Measurements from ENCODE around the gene KLK15.
"Not testable (repeated sequence)": the region's sequence is repeated elsewhere in the genome, so short reads cannot be mapped to it uniquely, and the experiment has no call there.

Gene KLK15

DNA sequence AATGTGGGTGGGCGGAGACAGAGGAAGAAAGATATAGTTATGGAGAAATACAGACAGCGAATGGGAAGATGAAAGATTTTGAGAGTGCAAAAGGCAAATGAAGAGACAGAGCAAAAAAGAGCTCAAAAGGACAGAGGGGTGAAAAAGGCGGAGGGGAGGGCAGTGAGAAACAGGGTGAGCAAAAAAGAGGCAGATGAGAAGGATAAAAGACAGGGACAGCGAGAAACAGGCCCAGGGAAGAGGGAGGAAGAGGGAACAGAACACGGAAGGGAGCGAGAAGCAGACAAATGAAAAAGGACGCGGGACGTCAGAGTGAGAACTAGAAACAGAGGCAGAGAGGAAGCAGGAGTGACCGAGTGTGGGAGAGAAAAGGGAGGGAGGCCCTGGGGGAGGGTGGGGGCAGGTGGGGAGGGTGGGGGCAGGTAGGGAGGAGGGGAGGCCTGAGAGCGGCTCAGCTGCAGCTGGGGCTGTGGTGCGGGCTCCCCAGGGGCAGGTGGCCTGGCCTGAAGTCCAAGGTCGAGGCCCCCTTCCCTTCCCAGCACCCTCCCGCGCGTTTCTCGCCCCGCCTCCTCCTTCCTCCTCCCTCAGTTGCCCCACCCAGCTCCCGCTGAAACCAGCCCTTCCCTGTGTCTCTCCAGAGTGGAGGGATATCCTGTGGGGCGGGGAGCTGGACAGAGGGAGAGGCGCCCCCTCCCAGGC, 12.7 kb downstream of the KLK15 start:
- DNase-seq (ENCODE audit: low read depth) = no peak

DNA sequence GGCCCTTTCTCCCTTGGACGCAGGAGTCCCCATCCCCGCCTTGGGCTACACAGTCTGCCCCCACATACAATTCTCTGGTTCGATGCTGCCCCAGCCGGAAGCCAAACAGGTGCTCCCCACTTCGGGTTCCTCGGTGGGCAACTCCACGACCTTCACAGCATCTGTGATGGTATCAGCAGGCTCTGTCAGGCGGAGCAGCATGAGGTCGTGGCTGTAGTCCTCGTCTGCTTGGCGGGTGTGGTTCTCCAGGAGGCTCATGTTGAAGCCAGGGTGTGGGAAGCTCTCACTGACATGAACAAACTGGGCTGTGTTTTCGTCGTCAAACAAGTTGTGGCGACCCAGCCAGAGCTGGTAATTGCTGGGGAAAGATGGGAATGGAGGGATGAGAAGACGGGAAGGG, 13.3 kb downstream of the KLK15 start:
- no peak for DNase-seq (ENCODE audit: low read depth)

DNA sequence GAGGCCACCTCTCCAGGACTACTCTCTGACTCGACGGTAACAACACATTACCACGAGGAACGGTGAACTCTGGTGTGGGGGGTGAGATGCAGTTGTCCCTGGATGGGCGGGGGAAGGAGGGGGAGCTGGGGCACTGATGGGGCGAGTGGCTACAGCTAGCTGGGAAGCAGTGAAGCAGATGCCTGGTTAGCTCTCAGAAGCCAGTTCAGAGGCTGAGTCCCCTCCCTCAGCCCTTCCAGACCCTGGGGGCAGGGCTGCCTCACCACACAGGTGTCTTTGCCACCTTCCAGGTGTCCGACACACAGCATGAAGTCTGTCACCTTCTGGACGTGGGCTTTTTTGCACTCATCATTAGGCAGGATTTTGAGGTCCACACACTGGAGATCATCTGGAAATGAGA, 13.7 kb downstream of the KLK15 start:
- DNase-seq (ENCODE audit: low read depth) = no peak

DNA sequence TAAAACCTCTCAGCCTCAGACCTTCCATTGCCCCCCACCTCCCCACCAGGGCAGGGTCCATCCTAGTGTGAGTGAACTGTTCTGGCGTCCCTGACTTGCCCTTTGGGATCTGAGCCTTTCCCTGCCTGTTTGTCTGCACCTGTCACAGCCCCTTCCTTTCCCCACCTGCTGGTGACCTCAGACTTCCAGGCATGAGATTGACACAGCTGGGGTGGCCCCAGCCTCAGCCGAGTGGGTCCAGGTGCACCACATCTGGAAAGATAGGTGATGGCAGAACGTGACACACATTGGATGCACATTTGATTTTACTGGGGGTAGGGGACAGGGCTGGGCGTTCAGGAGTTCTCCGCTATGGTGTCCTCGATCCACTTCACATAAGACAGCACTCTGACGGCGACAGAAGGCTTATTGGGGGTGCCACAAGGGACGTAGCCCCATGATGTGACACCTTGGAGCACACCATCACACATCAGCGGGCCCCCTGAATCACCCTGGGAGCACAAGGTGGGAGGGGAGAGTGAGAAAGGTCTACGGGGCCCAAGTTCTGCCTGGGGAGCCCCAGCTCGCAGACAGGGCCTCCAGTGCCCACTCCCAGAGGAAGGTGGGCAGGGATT, 14.4 kb downstream of the KLK15 start:
- DNase-seq (ENCODE audit: low read depth) = no peak

DNA sequence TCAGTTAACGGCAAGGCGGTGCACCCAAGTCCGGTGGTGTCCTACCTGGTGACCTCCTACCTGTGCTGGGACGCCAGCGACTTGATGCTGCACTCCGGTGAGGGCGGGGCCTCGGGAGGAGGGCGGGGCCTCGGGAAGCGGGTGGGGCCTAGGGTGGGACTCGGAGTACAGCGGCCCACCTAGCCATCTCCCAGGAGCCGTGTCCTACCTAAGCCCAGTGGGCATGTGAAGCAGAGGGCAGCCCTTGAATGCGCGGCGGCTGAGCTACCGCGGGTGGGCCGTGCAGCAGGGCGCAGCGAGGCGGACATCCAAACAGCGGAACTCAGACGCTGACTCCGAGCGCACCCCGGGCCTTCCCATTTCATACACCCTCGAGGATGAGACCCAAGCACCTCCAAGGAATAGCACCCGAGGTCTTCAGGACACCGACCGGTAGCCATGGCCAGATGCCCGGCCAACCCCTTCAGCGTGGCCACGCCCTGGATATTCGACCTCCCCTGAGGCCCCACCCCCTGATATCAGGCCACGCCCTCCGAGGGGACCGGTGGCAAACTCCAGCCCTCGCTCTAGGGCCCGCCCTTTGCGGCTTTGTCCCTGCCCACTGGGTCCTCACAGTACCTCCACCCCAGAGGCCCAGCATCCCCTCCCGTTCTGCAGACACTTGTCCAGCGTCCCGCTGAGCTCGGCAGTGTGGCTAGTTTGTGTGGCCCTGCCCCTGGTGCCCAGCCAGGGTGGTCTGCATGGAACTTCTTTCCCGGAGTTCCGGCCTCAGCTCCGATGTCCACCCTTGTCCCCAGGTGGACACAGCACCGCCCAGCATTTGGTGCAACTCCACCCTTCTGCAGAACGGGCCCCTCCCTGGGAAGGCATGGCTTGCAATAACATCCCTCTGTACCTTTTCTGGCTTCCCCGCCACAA, 15.2 kb downstream of the KLK15 start:
- DNase-seq (ENCODE audit: low read depth) = no peak

DNA sequence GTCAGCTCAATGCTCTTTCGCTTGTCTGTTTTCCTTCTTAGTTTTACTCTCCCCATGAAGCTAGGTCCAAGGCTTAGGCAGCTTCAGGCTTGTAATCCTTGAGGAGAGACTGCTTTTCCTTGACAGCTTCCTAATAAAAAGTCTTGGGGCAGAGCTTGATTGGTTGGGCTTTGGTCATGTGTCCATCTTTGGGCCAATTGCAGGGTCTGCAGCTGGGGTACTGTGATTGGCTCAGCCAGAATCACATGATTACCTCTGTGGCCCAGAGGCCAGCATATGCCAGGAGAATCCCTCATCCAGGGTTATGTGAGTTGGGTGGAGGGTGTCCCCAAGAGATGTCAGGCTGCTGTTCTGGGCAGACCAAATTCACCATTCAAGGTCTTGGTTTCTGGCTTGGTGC, 17.9 kb downstream of the KLK15 start:
- DNase-seq (ENCODE audit: low read depth) = no peak

DNA sequence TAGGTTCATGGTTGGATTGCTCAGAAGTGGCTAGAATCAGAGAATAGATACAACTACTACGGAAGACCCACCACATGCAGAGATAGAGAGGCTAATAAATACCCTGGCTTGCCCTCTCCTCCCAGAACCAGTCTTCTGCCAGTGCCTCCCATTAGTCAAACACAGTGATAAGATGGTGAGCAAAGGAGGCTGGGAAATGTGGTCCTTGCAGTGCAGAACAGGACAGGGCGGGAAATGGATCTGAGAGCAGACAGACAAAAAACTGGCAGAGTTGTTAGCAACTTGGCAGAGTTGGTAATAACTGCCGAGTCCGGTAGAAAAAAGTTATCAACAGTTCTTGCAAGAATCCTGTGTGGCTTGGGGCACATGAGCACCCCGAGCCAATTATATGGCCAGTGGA, 18.5 kb downstream of the KLK15 start:
- no peak for DNase-seq (ENCODE audit: low read depth)

DNA sequence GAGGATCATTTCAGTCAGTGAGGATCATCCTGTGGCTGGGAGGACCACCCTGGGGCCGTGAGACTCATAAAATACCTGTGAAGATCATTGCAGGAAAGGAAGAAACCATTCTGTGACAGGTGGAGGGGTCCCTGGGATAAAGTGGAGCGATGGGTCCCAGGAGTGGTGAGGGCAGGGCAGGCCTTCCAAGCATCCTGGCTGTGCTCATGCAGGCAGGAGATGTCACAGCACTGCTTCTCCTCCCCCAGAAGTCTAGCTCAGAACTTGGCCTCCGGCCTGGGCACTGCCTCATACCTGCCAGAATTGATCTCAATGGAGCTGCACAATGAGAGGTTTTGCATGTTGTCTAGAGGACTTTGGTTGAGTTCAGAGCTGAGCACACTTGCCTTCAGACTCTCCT, 20.9 kb downstream of the KLK15 start:
- no peak for DNase-seq (ENCODE audit: low read depth)

DNA sequence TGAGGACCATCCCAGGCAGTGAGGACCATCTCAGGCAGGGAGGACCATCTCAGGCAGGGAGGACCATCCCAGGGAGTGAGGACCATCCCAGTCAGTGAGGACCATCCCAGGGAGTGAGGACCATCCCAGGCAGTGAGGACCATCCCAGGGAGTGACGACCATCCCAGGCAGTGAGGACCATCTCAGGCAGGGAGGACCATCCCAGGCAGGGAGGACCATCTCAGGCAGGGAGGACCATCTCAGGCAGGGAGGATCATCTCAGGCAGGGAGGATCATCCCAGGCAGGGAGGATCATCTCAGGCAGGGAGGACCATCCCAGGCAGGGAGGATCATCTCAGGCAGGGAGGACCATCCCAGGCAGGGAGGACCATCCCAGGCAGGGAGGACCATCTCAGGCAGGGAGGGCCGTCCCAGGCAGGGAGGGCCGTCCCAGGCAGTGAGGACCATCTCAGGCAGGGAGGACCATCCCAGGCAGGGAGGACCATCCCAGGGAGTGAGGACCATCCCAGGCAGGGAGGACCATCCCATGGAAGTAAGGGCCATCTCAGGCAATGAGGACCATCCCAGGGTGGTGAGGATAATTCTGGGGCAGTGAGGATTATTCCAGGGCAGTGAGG, 21.6 kb downstream of the KLK15 start:
- not testable (repeated sequence) for DNase-seq (ENCODE audit: low read depth)

DNA sequence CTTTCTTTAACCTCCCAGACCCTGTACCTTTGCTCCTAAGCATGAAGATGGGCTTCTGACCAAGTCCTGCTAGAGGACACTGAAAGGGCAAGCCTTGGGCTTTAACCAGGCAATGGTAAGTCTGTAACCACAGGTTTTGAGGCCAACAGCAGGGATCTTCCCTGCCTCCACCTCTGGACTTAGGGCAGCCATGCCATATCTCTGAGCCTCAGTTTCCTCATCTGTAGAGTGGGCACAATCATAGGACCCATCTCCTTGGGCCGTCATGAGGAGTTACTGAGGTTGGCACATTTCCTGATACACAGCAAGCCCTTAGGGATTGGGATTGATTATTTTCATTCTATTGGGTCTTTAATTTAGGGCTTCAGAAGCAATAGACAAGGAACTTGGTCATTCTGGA, 24.5 kb downstream of the KLK15 start:
- DNase-seq (ENCODE audit: low read depth) = no peak

DNA sequence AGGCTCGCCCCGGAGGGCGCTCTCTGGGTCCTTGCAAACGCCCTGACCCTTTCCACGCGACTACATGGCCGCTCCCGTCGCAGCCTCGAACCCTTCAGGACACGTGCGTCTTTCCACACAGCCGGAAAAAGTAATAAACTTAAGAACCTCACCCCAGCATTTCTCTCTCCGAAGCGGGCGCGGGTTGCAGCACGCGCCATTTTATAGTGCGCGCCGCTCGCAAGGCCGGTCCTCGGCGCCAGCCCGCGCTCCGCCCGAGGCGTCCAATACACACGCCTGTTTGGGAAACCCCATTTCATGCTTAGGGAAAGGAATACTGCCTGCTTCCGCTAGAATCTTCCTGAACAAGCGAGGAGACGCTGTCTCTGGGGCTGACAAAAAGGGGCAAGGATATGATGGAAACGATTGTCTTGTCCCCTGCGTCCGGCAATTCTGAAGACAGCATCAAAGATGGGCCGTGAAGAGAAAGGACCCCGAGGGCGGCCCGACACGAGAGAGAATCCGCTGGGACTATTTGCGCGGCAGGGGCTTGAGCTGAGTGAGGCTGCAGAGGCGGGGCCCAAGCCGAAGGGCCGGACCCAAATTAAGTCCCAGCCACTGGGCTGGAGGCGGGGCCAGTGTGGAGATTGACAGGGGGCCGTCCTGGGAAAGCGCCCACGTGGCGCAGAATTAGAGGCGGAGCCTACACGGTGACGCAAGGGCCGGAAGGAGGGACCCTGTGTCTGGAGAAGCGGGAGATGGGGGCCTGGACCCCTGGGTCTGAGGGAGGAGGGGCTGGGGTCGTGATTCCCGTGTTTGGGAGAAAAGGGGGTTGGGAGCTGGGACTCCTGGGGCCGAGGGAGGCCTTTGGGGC, 28.7 kb downstream of the KLK15 start:
- DNase-seq (ENCODE audit: low read depth) = peak; percentile 88

DNA sequence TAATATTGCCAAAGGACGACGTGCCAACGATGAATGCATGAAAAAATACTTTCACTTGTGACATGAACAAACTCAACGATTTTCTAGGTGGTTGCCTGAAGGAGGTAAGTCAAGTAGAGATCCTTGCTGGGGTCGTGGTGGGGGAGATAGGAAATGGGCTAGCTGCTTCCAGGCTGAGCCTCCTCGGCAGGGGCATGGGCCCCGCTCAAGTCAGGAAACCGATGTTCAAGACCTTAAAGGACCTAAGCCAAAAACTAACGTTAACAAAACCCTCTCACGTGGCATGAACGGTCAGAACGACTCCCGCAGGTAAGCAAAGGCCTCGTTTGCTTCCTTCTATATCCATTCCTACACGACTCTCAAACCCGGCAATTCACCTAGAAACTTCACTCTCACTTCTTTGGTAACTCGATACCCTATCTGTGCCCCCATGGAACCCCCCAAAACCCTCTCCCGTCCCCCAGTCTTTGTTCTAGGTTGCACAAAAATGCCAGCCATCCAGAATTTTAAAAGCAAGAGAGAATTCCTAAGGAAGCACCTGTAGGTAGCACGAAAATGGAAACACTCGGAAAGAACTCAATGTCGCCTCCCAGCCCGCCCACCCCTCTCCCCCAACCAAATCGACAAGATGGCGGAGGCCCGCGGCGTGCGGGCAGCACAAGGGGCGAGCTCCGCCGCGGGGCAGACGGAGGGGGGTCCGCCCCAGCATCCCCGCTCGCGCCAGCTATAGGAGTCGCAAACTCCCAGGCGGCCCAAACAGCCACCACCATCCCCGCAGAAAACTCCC, 29.5 kb downstream of the KLK15 start:
- no peak for DNase-seq (ENCODE audit: low read depth)

DNA sequence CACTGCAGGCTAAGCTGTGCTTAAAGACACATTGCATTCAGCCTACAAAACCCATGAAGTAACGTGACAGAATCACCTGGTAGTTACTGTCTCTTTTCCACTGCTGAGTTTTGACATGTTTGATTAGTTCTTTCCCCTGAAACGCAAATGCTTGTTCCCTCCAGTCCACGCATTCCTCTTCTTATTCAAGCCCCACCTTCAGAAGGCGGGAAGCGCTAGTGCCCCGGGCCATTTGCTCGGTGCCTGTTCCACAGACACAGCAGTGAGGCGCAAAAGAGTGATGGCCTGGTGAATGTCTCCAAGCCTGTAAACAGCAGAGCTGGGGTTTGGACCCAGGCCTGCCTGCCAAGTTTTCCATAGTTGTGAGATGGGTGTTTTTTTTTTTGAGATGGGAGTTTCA, 32.3 kb downstream of the KLK15 start:
- DNase-seq (ENCODE audit: low read depth) = no peak

DNA sequence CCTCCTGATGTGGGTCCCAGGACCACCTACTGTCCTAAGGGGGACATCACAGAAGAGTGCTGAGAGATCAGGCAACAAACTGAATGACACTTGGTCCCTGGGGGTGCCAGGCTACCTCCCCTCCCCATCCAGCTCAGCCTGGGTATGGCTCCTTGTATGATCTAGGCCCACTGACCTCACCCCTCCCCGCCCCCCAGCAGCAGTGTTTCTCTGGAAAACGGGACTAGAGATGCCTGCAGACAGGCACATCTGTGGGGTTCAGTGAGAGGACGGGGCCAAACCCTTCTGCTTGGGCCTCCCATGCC, 33.9 kb downstream of the KLK15 start:
- DNase-seq (ENCODE audit: low read depth) = no peak

DNA sequence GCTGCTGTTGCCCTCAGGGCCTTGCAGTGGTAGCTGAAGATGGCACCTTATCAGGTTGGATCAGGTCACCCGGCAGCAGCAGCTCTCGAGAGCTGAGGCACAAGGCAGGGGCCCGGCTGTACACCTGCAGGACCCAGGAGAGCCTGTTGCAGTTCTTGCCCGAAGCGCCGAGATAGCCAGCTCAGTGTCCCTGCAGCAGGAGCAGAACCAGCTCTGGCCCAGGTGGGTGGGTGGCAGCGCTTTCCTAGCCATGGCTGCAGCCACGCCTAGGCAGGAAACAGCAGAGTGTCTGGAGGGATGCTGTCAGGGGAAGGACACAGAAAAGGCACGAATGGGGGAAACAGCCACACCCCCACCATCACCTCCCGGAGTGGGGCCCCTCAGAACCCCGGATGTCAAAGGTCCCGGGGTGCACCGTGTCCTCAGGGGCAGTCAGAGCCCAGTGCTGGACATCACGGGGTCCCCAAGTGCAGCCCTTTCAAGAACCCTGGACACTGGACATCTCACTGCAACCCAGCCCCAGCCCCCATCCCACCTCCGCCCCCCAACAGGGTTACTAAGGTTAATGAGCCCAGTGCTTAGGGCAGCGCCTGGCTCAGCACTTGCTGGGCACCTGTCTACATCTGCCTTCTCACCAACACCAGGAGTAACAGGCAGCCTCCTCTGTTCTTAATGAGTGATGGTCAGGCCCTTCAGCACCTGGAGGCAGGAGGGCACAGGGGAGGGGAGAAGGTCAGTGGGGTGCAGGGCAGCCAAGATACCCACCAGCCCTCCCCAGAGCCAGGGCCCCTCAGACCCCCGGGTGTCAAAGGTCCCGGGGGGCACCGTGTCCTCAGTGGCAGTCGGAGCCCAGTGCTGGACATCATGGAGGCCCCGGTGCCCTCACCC, 34.5 kb downstream of the KLK15 start:
- DNase-seq (ENCODE audit: low read depth) = no peak

DNA sequence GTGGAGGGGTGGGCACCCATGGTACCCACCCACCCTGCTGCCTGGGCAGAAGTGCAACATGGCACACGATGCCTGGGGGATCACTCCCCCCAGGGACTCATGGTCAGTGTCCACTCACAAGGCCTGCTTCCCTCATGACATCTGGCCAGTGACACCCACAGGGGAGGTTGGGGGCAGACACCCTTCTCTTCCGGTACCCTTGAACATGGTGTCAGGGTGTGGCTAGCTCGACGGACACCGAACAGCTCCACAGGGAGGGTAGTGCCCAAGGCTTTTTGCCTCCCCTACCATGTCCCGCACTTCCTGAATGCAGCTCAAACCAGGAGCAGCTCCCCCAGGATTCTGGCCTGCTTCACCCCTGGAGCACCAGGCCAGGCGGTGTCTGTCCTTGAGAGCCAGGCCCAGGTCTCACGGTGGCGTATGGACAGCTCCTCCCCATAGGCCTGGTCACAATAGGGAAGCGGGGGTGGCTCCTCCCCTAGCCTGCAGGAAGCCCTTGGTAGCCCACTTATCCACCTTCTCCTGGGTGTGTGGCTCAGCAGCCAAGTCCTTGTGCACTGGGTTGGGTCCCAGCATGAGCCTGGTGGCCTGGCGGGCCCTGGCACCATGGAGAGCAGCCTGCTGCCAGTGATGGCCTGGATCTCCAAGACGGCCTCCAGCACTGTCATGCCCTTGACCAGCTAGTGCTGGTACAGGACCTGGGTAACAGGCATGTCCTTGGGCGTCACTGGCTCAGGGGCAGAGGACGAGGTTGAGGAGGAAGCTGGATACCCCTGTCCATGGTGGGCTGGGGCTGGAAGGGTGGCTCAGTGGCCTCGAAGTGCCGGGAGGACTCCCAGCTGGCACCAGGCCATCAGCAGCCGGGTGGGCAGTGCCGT, 35.4 kb downstream of the KLK15 start:
- DNase-seq (ENCODE audit: low read depth) = no peak

DNA sequence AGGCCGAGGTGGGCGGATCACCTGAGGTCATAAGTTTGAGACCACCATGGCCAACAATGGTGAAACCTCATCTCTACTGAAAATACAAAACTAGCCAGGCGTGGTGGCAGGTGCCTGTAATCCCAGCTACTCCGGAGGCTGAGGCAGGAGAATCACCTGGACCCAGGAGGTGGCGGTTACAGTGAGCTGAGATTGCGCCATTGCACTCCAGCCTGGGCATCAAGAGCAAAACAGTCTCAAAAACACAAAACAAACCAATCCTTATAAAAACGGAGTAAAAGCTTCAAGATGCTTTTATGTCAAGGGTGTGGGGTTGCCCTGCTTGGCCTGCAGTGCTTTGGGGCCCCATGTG, 36.0 kb downstream of the KLK15 start:
- DNase-seq (ENCODE audit: low read depth) = no peak

DNA sequence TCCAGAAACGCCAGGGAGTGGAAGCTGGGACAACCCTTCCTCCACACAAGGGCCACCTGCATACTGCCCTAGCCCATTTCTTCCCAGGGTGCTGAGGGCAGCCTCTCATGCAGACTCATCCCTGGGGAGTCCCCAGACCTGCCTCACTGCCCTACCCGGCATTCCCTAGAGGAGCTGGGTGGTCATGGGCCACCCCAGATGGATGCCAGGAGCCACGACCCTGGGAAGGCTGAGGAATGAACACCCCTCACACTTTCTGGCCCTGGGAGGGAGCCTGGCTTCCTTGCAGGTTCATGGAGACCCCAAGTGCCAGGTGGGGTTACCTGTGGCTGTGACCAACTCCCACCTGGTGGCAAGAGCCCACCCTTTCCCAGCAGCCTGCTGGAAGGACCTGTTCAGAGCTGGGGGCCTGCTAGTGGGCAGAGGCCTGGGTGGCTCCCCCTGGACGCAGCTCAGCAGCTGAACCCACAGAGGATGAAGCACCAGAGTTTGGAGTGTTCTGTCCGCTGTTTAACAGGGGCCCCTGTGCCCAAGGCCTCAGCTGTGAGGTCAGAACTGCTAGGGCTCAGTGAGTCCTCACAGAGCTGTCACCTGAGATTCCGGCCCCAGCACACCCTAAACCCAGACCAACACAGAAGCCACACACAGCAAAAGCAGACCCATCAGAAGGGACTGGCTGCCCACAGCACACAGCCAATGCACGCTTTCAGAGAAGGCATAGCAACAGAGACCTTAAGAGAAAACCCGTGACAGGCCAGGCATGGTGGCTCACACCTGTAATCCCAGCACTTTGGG, 36.5 kb downstream of the KLK15 start:
- no peak for DNase-seq (ENCODE audit: low read depth)

Data from GM04503 (cell line).